Neural progenitor cell (in vitro differentiated cells): ENCODE data around the gene STRN3. TPM values are rescaled to one million over a fixed set of nuclear protein-coding genes. Genes with fewer than 3 reads are reported as not detected.

Source experiments
- DNase-seq: peaks from one replicate; pipeline ENCODE4 v3.0.0-alpha.2; 2016; ENCODE audit warnings: low spot score
- H2AFZ ChIP-seq: fragments of 200-600 bp; sonication (generic); replicated peaks from 2 replicates; pipeline ENCODE4 v1.6.1; 2016; ENCODE audit warnings: antibody characterized with exemption
- H3F3A ChIP-seq: fragments of 200-600 bp; sonication (generic); 2 replicates; pipeline ENCODE4 v1.6.1; 2016; ENCODE audit warnings: antibody characterized with exemption, low read depth
- H3K27ac ChIP-seq: fragments of 200-600 bp; sonication (generic); 2 replicates; pipeline ENCODE4 v1.5.1; 2016; ENCODE audit warnings: mild to moderate bottlenecking
- H3K27me3 ChIP-seq: fragments of 200-600 bp; sonication (generic); 2 replicates; pipeline ENCODE4 v1.6.1; 2016; ENCODE audit warnings: mild to moderate bottlenecking, moderate library complexity
- H3K36me3 ChIP-seq: fragments of 200-600 bp; sonication (generic); 2 replicates; pipeline ENCODE4 v1.5.1; 2016
- H3K4me1 ChIP-seq: fragments of 200-600 bp; sonication (generic); 2 replicates; pipeline ENCODE4 v1.6.1; 2016; ENCODE audit warnings: mixed run types
- H3K4me2 ChIP-seq: fragments of 200-600 bp; sonication (generic); 2 replicates; pipeline ENCODE4 v1.6.1; 2016
- H3K4me3 ChIP-seq: fragments of 200-600 bp; sonication (generic); 2 replicates; pipeline ENCODE4 v1.5.1; 2016
- H3K79me2 ChIP-seq: fragments of 200-600 bp; sonication (generic); 2 replicates; pipeline ENCODE4 v1.6.1; 2016; ENCODE audit warnings: low read depth
- H3K9ac ChIP-seq: fragments of 200-600 bp; sonication (generic); 2 replicates; pipeline ENCODE4 v1.6.1; 2016
- H3K9me3 ChIP-seq: fragments of 200-600 bp; sonication (generic); 2 replicates; pipeline ENCODE4 v1.5.1; 2016; ENCODE audit warnings: low read depth
- H4K20me1 ChIP-seq: fragments of 200-600 bp; sonication (generic); 2 replicates; pipeline ENCODE4 v1.6.1; 2016; ENCODE audit warnings: low read depth
- H3K27ac Mint-ChIP-seq: 3 replicates; pipeline ENCODE4 v1.8.0; 2021; ENCODE audit warnings: mixed read lengths
- H3K27me3 Mint-ChIP-seq: 2 replicates; pipeline ENCODE4 v1.8.0; 2022; ENCODE audit warnings: low read depth, mild to moderate bottlenecking, inconsistent platforms, moderate library complexity, mixed read lengths; ENCODE audit not compliant: insufficient read depth
- H3K36me3 Mint-ChIP-seq: 3 replicates; pipeline ENCODE4 v1.8.0; 2021; ENCODE audit warnings: mixed read lengths
- H3K4me1 Mint-ChIP-seq: 3 replicates; pipeline ENCODE4 v1.8.0; 2021; ENCODE audit warnings: mixed read lengths
- H3K4me3 Mint-ChIP-seq: 3 replicates; pipeline ENCODE4 v1.8.0; 2021; ENCODE audit warnings: mild to moderate bottlenecking, moderate library complexity, mixed read lengths
- H3K9me3 Mint-ChIP-seq: 3 replicates; pipeline ENCODE4 v1.8.0; 2020; ENCODE audit warnings: mixed read lengths
- CTCF ChIP-seq: fragments of 200-600 bp; sonication (generic); IDR thresholded peaks from 2 replicates; pipeline ENCODE4 v1.5.1; 2017; ENCODE audit warnings: antibody characterized with exemption, mild to moderate bottlenecking
- EZH2 ChIP-seq: fragments of 200-600 bp; sonication (generic); IDR thresholded peaks from 2 replicates; pipeline ENCODE4 v1.6.1; 2017; ENCODE audit warnings: antibody characterized with exemption, mild to moderate bottlenecking, moderate library complexity
- EZH2phosphoT487 ChIP-seq: fragments of 200-600 bp; sonication (generic); IDR thresholded peaks from 2 replicates; pipeline ENCODE4 v1.6.1; 2017; ENCODE audit warnings: antibody characterized with exemption
- microRNA counts: library from miRNA; unstranded; fragments of <30 nt; microRNA quantifications from one replicate; lab custom pipeline; 2016
- microRNA-seq: library from miRNA; unstranded; fragments of <30 nt; microRNA quantifications from one replicate; pipeline ENCODE4, GENCODE V29; 2016
- small RNA-seq: library from RNA; depleted of rRNA; stranded (forward); fragments of <200 nt; gene quantifications from one replicate; pipeline ENCODE3, GENCODE V24; 2015
- total RNA-seq: library from RNA; depleted of rRNA; stranded (reverse); fragments of >200 nt; gene quantifications from 2 replicates; pipeline ENCODE4 v1.2.3, GENCODE V29; 2015; ENCODE audit warnings: low replicate concordance

Gene STRN3
- total RNA-seq, 1 donor from 2014 or later, result 104 TPM

- H4K20me1 ChIP-seq, result no peaks in the 10 kb centered on the region
- no peak overlapping the region for H3K4me3 ChIP-seq
- no peak overlapping the region for H3K9ac ChIP-seq
- no peaks in the 10 kb centered on the region for H3K79me2 ChIP-seq
- H2AFZ ChIP-seq, result no peak overlapping the region
- no peaks in the 10 kb centered on the region for H3F3A ChIP-seq
- no peak for DNase-seq
- no peaks in the 10 kb centered on the region for H3K4me1 Mint-ChIP-seq
- no peaks in the 10 kb centered on the region for H3K9me3 Mint-ChIP-seq
- no peak overlapping the region for H3K27ac Mint-ChIP-seq
- TF ChIP-seq EZH2 (no peak), EZH2phosphoT487 (no peak), CTCF (no peak)
- H3K4me3 Mint-ChIP-seq, result no peak overlapping the region
- no peaks in the 10 kb centered on the region for H3K9me3 ChIP-seq
- no peaks in the 10 kb centered on the region for H3K36me3 Mint-ChIP-seq
- no peaks in the 10 kb centered on the region for H3K36me3 ChIP-seq
- H3K27me3 Mint-ChIP-seq, result no peaks in the 10 kb centered on the region
- H3K27ac ChIP-seq, result no peak overlapping the region
- H3K27me3 ChIP-seq, result no peaks in the 10 kb centered on the region
- H3K4me2 ChIP-seq, result no peak overlapping the region
- H3K4me1 ChIP-seq, result no peaks in the 10 kb centered on the region
Observed at GRCh38 chr14:30849983-30850382, 176.2 kb downstream of the STRN3 start.

GRCh38 chr14:30849354-30849753 lies 176.8 kb downstream of the STRN3 start:
- Histone ChIP-seq H3F3A (no peaks in the 10 kb centered on the region), H4K20me1 (no peaks in the 10 kb centered on the region), H2AFZ (no peak overlapping the region), H3K27me3 (no peaks in the 10 kb centered on the region), H3K27ac (no peak overlapping the region), H3K79me2 (no peaks in the 10 kb centered on the region), H3K4me1 (no peaks in the 10 kb centered on the region), H3K4me2 (no peak overlapping the region), H3K4me3 (no peak overlapping the region), H3K9me3 (no peaks in the 10 kb centered on the region), H3K9ac (no peak overlapping the region), H3K36me3 (no peaks in the 10 kb centered on the region)
- no peaks in the 10 kb centered on the region for H3K4me1 Mint-ChIP-seq
- H3K4me3 Mint-ChIP-seq, result no peak overlapping the region
- H3K27me3 Mint-ChIP-seq, result no peaks in the 10 kb centered on the region
- H3K9me3 Mint-ChIP-seq, result no peaks in the 10 kb centered on the region
- DNase-seq, result no peak
- no peak overlapping the region for H3K27ac Mint-ChIP-seq
- no peaks in the 10 kb centered on the region for H3K36me3 Mint-ChIP-seq
- TF ChIP-seq EZH2, result no peak
- TF ChIP-seq EZH2phosphoT487, result no peak
- TF ChIP-seq CTCF, result no peak

GRCh38 chr14:30848449-30849240 lies 177.5 kb downstream of the STRN3 start:
- Histone ChIP-seq H3K4me2 (no peak overlapping the region), H3K27me3 (no peaks in the 10 kb centered on the region), H2AFZ (no peak overlapping the region), H3K36me3 (no peaks in the 10 kb centered on the region), H3K9ac (no peak overlapping the region), H3K4me1 (no peaks in the 10 kb centered on the region), H3K27ac (no peak overlapping the region), H3K9me3 (no peaks in the 10 kb centered on the region), H3F3A (no peaks in the 10 kb centered on the region), H3K79me2 (no peaks in the 10 kb centered on the region), H4K20me1 (no peaks in the 10 kb centered on the region), H3K4me3 (no peak overlapping the region)
- no peaks in the 10 kb centered on the region for H3K9me3 Mint-ChIP-seq
- no peaks in the 10 kb centered on the region for H3K27me3 Mint-ChIP-seq
- H3K4me1 Mint-ChIP-seq, result no peaks in the 10 kb centered on the region
- no peak for DNase-seq
- H3K27ac Mint-ChIP-seq, result no peak overlapping the region
- no peak overlapping the region for H3K4me3 Mint-ChIP-seq
- TF ChIP-seq EZH2phosphoT487 (no peak), CTCF (no peak), EZH2 (no peak)
- no peaks in the 10 kb centered on the region for H3K36me3 Mint-ChIP-seq

MicroRNA genes within 50 kb of the gene (microRNA counts, 767-probe panel; counts per million panel counts)
- 460 counts per million, percentile 90 among the panel's probes with 10 or more counts for microRNA hsa-miR-624-3p (lab: Ali Mortazavi, UCI)

Small RNA genes within 50 kb of the gene (microRNA-seq; reads per million reads assigned to microRNA genes)
- 11.4 reads per million, percentile 41 among the genes with 10 or more reads in this experiment for gene MIR624

Small RNA genes within 50 kb of the gene (small RNA-seq; reads per million reads assigned to genes)
- gene HIGD1AP17, result not detected
- not detected for gene MIR624

Other genes starting within 250 kb of the STRN3 start
- gene COCH, start 151.8 kb downstream of the STRN3 start, total RNA-seq, result 23.1 and 31.1 TPM in 2 replicates
- gene AP4S1, start 730 bp downstream of the STRN3 start, total RNA-seq, result 10.4 and 24.4 TPM in 2 replicates
- gene HECTD1, start 181.4 kb upstream of the STRN3 start, total RNA-seq, result 142 and 153 TPM in 2 replicates